ENCODE measurements around the gene SH3RF3.

GRCh38 chr2:109517118-109517889, 388.3 kb downstream of the SH3RF3 start:
- TF ChIP-seq CTCF (IDR thresholded peaks at IDR 0.05) (no peak), POLR2AphosphoS5 (IDR thresholded peaks at IDR 0.05; ENCODE audit: insufficient read depth in 1 of 2, low read depth in 1 of 2) (no peak), POLR2A (IDR thresholded peaks at IDR 0.05) (no peak)

Measured in vagina (tissue), 2 donors.